Keratinocyte (primary cell): ENCODE data around the gene NPS.

Experiments used
- EZH2 ChIP-seq: IDR thresholded peaks from one replicate; pipeline ENCODE4 v1.6.1; 2012; ENCODE audit warnings: inconsistent platforms, mild to moderate bottlenecking, low read length, moderate library complexity
- TF ChIP-seq, protein P1 (sequence below), 3 experiments: IDR thresholded peaks in 1 of 3; conservative IDR thresholded peaks in 1 of 3; optimal IDR thresholded peaks in 1 of 3; 2 replicates in 2 of 3; 3 replicates in 1 of 3; pipeline versions ENCODE3 to v1.5.1; 2011; ENCODE audit warnings: low read length in 3 of 3, mild to moderate bottlenecking in 3 of 3, moderate library complexity in 2 of 3, control low read depth in 1 of 3, inconsistent platforms in 1 of 3; ENCODE audit not compliant: insufficient read depth in 2 of 3; ENCODE audit errors: extremely low read depth in 1 of 3

DNA sequence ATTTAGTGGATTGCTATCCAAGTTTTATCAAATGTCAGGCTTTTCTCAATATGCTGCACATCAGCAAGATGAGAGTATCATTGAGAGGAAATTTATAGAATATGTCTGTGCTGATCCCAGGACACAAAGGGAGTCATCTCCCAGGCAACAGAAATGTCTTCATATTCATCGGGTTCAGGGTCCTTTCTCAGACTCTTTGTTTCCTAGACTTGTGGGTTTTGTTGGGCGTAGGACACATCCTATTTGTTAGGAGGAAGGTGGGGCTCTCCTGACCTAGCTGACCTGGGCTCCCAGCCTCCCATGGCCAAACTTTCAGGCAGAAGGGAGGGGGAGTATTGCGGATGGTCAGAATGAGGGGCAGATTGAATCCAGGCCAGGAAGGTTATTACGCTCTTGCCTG, 22.9 kb upstream of the NPS start:
- TF ChIP-seq, protein P1, sequence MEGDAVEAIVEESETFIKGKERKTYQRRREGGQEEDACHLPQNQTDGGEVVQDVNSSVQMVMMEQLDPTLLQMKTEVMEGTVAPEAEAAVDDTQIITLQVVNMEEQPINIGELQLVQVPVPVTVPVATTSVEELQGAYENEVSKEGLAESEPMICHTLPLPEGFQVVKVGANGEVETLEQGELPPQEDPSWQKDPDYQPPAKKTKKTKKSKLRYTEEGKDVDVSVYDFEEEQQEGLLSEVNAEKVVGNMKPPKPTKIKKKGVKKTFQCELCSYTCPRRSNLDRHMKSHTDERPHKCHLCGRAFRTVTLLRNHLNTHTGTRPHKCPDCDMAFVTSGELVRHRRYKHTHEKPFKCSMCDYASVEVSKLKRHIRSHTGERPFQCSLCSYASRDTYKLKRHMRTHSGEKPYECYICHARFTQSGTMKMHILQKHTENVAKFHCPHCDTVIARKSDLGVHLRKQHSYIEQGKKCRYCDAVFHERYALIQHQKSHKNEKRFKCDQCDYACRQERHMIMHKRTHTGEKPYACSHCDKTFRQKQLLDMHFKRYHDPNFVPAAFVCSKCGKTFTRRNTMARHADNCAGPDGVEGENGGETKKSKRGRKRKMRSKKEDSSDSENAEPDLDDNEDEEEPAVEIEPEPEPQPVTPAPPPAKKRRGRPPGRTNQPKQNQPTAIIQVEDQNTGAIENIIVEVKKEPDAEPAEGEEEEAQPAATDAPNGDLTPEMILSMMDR (optimal IDR thresholded peaks at IDR 0.05 in 1 of 3, IDR thresholded peaks at IDR 0.05 in 1 of 3, conservative IDR thresholded peaks at IDR 0.05 in 1 of 3; ENCODE audit: extremely low read depth in 1 of 3, insufficient read depth in 2 of 3, low read length in 3 of 3): no peak
- TF ChIP-seq EZH2: no peak
